GM18868 (cell line): ENCODE data around the gene ABCD3.
"Not testable (repeated sequence)": the region's sequence is repeated elsewhere in the genome, so short reads cannot be mapped to it uniquely, and the experiment has no call there.

Experiments
- ATAC-seq: cut with Tn5 transposase; IDR thresholded peaks from one replicate; pipeline ENCODE4 v1.9.1; 2021; ENCODE audit warnings: mild to moderate bottlenecking, moderate library complexity; ENCODE audit not compliant: unreplicated experiment

ABCD3 gene

GRCh38 chr1:94417978-94418663, at the start of gene ABCD3:
Gene ABCD3, plus strand, starts transcription at chr1:94418389. Its CDS starts 90 bp downstream, at chr1:94418479.
- ATAC-seq = peak; percentile 96

DNA sequence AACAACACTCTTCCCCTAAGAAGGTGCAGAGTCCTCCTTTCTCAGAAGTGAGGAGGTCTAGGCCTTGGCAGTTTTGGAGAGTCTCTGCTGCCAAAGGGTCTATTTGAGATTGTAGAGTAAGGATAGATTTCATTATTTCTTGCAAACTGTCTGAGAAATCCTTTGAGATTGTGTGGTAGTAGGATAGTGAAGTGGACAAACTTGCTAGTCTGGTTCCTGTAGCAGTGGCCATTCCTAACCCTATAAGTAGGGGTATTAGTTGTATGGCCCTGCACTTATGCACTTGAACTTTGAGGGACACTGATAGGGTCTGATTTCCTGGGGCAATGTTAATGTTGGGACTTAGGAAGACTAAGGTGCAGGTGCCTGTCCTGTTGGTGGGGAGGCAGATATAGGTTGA, 45.4 kb upstream of the ABCD3 start:
- not testable (repeated sequence) for ATAC-seq

- ATAC-seq = not testable (repeated sequence)
These were observed 44.9 kb upstream of the ABCD3 start for GRCh38 chr1:94373311-94373710.

DNA sequence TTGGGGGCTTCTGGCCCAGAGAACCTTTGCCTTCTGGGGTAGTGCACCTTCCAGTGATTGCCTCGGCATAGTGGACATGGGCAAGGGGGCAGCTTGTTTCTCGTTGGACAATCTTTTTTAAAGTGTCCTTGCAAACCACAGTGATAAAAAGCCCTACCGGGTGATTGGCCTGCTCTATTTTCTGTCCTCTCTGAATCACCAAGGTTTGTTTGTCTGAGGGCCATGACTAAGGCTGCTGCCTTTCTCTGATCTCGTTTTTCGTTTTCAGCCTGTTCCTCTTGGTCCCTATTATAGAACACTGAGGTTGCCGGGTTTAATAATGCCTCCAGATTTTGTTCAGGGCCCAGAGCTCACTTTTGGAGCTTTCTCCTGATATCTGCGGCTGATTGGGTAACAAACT, 42.5 kb upstream of the ABCD3 start:
- not testable (repeated sequence) for ATAC-seq

GRCh38 chr1:94378493-94378892, 39.7 kb upstream of the ABCD3 start:
- not testable (repeated sequence) for ATAC-seq

GRCh38 chr1:94379615-94380014, 38.6 kb upstream of the ABCD3 start:
- no peak for ATAC-seq

DNA sequence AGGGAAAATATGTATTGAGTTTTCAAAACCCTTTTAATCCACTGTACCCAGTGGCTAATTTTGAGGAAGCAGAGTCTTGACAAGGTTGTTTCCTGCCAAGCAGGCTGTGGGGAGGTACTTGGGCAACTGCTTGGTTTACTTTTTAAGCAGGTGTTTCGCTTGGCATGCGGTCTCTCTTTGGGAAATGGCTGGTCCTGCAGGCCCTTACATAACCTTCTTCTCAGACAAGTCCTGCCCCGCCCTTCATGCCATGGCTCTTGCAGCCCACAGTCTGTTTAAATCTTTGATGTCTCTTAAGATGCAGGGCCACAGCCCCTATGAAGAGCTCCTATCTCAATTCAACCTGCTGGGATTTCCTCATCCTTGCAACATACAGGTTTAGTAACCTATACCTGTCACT, 36.0 kb upstream of the ABCD3 start:
- no peak for ATAC-seq

GRCh38 chr1:94383966-94384408, 34.2 kb upstream of the ABCD3 start:
- no peak for ATAC-seq

DNA sequence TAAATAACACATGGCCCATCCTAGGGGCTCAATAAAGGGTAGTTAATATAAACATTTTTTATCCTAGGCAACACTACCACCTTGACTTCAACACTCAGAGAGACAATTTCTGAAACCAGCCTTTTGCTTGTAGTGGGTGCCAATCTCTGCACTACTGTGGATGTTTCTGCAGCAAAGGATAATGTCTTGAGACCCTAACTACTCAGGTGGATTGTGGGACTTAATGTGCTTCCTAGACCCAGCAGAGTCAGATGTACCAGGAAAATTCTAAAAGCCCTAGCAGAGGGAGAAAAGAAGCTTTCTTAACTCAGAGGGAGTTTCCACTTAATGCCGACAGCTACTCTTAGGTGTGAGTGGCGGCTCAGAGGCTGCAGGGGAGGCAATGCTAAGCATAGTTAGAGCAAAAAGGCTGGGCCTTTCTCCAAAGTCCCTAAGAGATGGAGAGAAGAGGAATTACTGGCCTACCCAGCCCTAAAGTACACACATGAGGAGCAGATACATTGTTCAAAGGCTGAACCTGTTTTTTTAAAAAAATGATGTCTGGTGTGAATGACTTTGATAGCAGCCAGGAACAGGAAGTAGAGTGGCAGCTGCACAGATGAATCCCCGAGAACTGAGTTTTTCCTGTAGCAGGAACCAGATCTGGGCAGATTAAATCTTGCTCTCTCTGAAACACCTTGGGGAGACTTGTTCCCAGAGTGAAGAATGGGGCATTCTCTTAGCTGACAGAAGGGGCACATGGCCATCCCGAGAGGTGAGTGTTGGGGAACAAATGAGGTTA, 33.5 kb upstream of the ABCD3 start:
- peak; percentile 41 for ATAC-seq

DNA sequence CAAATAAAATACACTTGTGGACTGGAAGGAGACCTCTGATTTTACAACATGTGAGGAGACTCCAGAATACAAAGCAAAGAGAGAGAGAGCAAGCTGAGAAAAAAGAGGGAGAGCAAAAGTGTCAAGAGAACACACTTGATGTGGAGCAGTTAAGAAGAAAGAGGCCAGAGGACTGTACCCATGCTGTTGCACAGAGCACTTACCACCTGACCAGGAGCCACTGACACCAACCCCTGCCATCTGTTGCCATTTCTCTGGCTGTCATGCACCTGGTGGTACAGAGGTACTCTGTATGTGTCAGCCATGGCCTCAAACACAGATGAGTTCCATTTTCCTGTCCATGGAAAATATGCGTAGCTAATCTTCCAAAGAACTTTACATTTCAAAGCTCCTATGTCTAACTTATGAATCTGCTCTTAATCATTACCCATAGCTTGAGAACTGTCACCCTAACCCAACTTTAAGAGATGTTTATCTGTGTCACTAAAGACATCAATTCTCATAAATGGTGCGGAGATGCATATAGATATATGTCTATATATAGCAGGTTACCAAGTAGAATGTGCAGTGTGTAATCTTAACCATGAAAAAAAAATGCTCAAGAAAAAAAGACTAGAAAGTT, 32.8 kb upstream of the ABCD3 start:
- no peak for ATAC-seq

DNA sequence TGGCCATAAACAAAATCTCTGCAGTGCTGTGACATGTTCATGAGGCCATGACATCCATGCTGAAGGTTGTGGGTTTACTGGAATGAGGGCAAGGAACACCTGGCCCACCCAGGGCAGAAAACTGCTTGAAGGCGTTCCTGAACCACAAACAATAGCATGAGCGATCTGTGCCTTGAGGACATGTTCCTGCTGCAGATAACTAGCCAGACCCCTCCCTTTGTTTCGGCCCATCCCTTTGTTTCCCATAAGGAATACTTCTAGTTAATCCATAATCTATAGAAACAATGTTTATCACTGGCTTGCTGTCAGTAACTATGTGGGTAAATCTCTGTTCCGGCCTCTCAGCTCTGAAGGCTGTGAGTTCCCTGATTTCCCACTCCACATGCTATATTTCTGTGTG, 28.9 kb upstream of the ABCD3 start:
- ATAC-seq = no peak

DNA sequence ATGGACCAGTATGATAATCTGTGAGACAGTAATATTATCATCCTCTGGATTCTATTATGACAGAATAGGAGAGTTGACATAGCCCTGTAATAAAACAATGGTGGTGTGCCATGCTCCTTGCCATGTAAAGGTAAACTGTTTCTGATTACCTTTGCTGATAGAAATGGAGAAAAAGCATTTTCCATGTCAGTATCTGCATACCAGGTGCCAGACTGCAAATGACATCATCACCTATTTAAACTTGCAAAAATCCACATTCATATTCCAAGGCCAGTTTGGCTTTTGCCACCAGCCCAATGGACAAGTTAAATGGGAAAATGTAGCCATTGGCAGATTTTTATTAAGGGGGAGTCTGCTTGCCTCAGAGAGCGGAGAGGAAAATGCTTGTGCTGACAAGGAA, 23.9 kb upstream of the ABCD3 start:
- ATAC-seq = no peak

DNA sequence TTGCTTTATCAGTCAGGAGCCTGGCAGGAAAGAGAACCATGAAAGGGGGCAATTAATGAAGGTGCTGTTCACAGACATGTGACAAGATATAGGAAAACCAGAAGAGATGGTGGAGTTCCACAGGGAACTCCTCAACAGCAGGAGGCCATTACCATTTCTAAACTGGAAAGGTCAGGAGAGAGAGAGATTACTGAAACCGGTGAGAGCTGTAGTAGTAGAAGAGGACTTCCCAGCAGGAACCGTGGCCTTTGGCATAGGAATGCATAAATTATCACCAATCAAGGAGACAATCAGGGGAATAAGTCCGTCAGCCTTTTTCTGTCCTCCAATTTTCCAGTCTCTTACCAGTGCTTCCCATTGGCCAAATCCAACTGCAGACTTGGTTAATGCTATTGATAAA, 23.0 kb upstream of the ABCD3 start:
- no peak for ATAC-seq

- no peak for ATAC-seq
These were observed 22.4 kb upstream of the ABCD3 start for GRCh38 chr1:94395748-94396309.

- no peak for ATAC-seq
These were observed 21.7 kb upstream of the ABCD3 start for GRCh38 chr1:94396356-94397010.

DNA sequence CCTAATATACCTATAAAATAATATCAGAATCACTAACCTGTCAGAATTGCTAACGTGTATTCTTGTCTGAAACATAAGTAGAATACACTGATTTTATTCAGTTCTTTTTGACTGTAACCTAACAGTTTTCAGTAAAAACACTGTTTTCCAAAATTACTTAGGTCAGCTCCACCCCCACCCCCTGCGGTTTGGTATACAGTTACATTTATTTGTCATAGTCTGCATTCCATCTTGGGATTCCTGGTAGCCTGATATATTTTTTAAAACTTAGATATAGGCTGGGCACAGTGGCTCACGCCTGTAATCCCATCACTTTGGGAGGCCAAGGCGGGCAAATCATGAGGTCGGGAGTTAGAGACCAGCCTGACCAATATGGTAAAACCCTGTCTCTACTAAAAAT, 19.8 kb upstream of the ABCD3 start:
- ATAC-seq = no peak

GRCh38 chr1:94399453-94399852, 18.7 kb upstream of the ABCD3 start:
- no peak for ATAC-seq

DNA sequence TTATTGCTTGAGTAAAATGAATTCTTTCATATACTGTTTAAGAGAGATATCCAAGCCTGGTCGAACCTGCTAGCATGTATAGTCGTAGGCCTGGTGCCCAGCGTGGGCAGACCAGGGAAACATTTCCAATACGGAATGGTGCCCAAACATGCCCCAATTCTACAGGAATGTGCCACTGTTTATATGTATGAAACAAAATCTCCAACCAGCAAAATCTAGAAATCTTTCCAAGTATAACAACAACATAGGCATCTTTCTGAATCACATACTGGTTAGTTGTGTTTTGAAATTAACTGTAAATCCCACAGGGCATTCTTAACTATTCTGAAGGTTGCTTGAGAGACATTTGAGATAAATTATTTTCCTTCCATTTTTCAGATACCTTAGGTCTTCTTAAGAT, 17.0 kb upstream of the ABCD3 start:
- no peak for ATAC-seq

DNA sequence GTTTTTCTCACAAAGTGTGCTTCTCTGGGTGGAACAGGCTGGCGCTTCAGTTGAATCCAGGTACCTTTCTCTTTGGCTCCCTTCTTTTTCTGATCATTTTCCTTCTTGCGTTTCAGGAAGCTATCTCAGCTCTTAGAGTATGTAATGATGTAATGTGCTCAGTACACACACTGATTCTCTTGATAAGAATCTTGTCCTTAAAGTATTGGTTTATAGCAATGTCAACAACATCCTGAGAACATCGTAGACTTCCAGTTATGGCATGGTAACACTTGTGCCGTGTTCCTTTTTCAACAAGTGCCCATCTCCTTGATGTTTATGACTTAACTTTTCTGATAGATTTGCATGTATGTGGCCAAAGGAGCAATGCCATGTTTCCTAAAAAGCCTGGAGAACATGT, 11.7 kb upstream of the ABCD3 start:
- ATAC-seq = no peak

GRCh38 chr1:94408104-94408830, 9.9 kb upstream of the ABCD3 start:
- ATAC-seq = no peak
